ENCODE data around the gene CCDC12. TPM values are rescaled to one million over a fixed set of nuclear protein-coding genes. Genes with fewer than 3 reads are reported as not detected.

CCDC12 gene
- total and polyA plus RNA-seq, 2 donors (not counting 1 experiment from before 2014, with no cell fraction given): 84.0 to 97.3 TPM

DNA sequence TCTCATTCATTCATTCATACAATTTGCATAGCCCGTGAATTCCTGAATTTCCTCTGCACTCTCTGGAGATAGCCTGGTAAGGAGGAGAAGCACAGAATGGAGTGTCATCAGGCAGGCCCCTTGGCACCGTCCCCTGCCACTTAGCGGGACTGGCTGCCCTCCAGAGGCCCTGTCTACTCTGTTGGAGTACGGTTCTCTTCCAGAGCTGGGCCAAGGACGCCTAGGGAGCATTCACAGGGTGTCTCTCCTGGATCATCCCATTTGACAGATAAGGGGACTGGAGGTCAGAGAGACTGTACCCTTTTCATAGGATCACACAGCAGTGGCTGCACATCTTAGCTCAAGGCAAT lies 51.0 kb downstream of the CCDC12 start:
- peaks cover 75% of the 10 kb centered on the region for H3K4me1 Mint-ChIP-seq
- Histone ChIP-seq H4K20me1 (ENCODE audit: control insufficient read depth, insufficient read depth, low read length, poor library complexity, severe bottlenecking) (peaks cover 36% of the 10 kb centered on the region), H3K79me2 (ENCODE audit: control insufficient read depth, insufficient read depth, low read length) (peaks cover 57% of the 10 kb centered on the region), H3K4me1 (ENCODE audit: control insufficient read depth in 2 of 2, insufficient read depth in 2 of 2, low read length in 2 of 2) (peaks cover 75 to 77% of the 10 kb centered on the region in 2 donors), H3K27me3 (replicated peaks in 1 of 4; ENCODE audit: control extremely low read depth in 1 of 4, control insufficient read depth in 3 of 4, insufficient read depth in 4 of 4, low read length in 3 of 4) (no peaks in the 10 kb centered on the region), H3K4me2 (replicated peaks; ENCODE audit: low read depth, low read length, poor library complexity, severe bottlenecking) (peak overlapping the region; percentile 89), H3K36me3 (replicated peaks in 1 of 2; ENCODE audit: control extremely low read depth in 1 of 2, control insufficient read depth in 1 of 2, extremely low read depth in 1 of 2, insufficient read depth in 2 of 2, low read length in 1 of 2) (peaks cover 8 to 57% of the 10 kb centered on the region in 2 experiments), H3K27ac (ENCODE audit: low read length in 2 of 2) (peak overlapping the region; percentile 85 to 92), H3K9me3 (ENCODE audit: control extremely low read depth in 1 of 3, control insufficient read depth in 2 of 3, insufficient read depth in 1 of 3, low read length in 2 of 3) (peaks cover 2 to 9% (median 7%) of the 10 kb centered on the region in 3 donors), H3K4me3 (ENCODE audit: control extremely low read depth in 1 of 5, extremely low read depth in 1 of 5, insufficient read depth in 1 of 5, low read depth in 2 of 5, low read length in 4 of 5) (peak overlapping the region in 1 of 5 experiments; percentile 53), H2AFZ (ENCODE audit: insufficient read depth, low read depth, low read length, poor library complexity, severe bottlenecking) (no peak overlapping the region), H3K9ac (ENCODE audit: low read length) (peak overlapping the region; percentile 61)
- ATAC-seq (ENCODE audit: low read depth): no peak
- no peaks in the 10 kb centered on the region for H3K27me3 Mint-ChIP-seq
- peaks cover 3% of the 10 kb centered on the region for H3K9me3 Mint-ChIP-seq (ENCODE audit: insufficient read depth)
- intact Hi-C loops (cut with micrococcal nuclease): loop anchor here (5.0 to 10.0 kb wide), 2 partner anchors 237 to 399 kb away; partner anchors contain the start of gene SETD2
- H3K27ac Mint-ChIP-seq: peak overlapping the region; percentile 86
- CTCF ChIA-PET: interaction anchor here (0.7 to 13.6 kb wide), 4 partner anchors 49 to 398 kb away, joined by 3 to 146 read pairs (median 4); partner anchors contain the start of gene NBEAL2
- 78% methylated on average over 4 of the region's 5 CpGs for WGBS (ENCODE audit: insufficient coverage)
- POLR2A ChIA-PET: interaction anchor here (1.8 kb wide), 1 partner anchor 51 kb away, joined by 14 read pairs; the partner anchor contains the start of gene CCDC12
- peak overlapping the region; percentile 19 for H3K4me3 Mint-ChIP-seq
- DNase-seq: no peak
- TF ChIP-seq, protein P1, sequence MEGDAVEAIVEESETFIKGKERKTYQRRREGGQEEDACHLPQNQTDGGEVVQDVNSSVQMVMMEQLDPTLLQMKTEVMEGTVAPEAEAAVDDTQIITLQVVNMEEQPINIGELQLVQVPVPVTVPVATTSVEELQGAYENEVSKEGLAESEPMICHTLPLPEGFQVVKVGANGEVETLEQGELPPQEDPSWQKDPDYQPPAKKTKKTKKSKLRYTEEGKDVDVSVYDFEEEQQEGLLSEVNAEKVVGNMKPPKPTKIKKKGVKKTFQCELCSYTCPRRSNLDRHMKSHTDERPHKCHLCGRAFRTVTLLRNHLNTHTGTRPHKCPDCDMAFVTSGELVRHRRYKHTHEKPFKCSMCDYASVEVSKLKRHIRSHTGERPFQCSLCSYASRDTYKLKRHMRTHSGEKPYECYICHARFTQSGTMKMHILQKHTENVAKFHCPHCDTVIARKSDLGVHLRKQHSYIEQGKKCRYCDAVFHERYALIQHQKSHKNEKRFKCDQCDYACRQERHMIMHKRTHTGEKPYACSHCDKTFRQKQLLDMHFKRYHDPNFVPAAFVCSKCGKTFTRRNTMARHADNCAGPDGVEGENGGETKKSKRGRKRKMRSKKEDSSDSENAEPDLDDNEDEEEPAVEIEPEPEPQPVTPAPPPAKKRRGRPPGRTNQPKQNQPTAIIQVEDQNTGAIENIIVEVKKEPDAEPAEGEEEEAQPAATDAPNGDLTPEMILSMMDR (IDR thresholded peaks at IDR 0.05): no peak
- no peak for TF ChIP-seq EZH2 (IDR thresholded peaks at IDR 0.05; ENCODE audit: borderline replicate concordance, insufficient read depth, low read depth, low read length, poor library complexity, severe bottlenecking)

GRCh38 chr3:46924921-46925584 lies 51.5 kb downstream of the CCDC12 start:
- H3K27ac ChIP-seq (ENCODE audit: low read length in 2 of 2): peak overlapping the region; percentile 85 to 92
- ChIA-PET CTCF (interaction anchor here (1.1 to 13.6 kb wide), 3 partner anchors 49 to 399 kb away, joined by 3 to 146 read pairs (median 13); no protein-coding TSS in a partner anchor), POLR2A (no interaction called here)
- H3K4me3 Mint-ChIP-seq: peak overlapping the region; percentile 19
- TF ChIP-seq EZH2 (IDR thresholded peaks at IDR 0.05; ENCODE audit: borderline replicate concordance, insufficient read depth, low read depth, low read length, poor library complexity, severe bottlenecking): no peak
- TF ChIP-seq, protein P1 (IDR thresholded peaks at IDR 0.05): no peak
- peak overlapping the region; percentile 89 for H3K4me2 ChIP-seq (replicated peaks; ENCODE audit: low read depth, low read length, poor library complexity, severe bottlenecking)
- H3K27me3 ChIP-seq (replicated peaks in 1 of 4; ENCODE audit: control extremely low read depth in 1 of 4, control insufficient read depth in 3 of 4, insufficient read depth in 4 of 4, low read length in 3 of 4): no peaks in the 10 kb centered on the region
- intact Hi-C loops (cut with micrococcal nuclease): loop anchor here (5.0 to 10.0 kb wide), 2 partner anchors 237 to 400 kb away; partner anchors contain the start of gene SETD2
- H3K79me2 ChIP-seq (ENCODE audit: control insufficient read depth, insufficient read depth, low read length): peaks cover 52% of the 10 kb centered on the region
- 93% methylated on average over 7 of the region's 10 CpGs for WGBS (ENCODE audit: insufficient coverage)
- H3K27me3 Mint-ChIP-seq: no peaks in the 10 kb centered on the region
- ATAC-seq (ENCODE audit: low read depth) (no peak), DNase-seq (no peak)
- peaks cover 41% of the 10 kb centered on the region for H4K20me1 ChIP-seq (ENCODE audit: control insufficient read depth, insufficient read depth, low read length, poor library complexity, severe bottlenecking)
- peak overlapping the region; percentile 86 for H3K27ac Mint-ChIP-seq
- H3K9me3 Mint-ChIP-seq (ENCODE audit: insufficient read depth): peaks cover 3% of the 10 kb centered on the region
- no peak overlapping the region for H2AFZ ChIP-seq (ENCODE audit: insufficient read depth, low read depth, low read length, poor library complexity, severe bottlenecking)
- peaks cover 9 to 62% of the 10 kb centered on the region in 2 experiments for H3K36me3 ChIP-seq (replicated peaks in 1 of 2; ENCODE audit: control extremely low read depth in 1 of 2, control insufficient read depth in 1 of 2, extremely low read depth in 1 of 2, insufficient read depth in 2 of 2, low read length in 1 of 2)
- H3K4me3 ChIP-seq (ENCODE audit: control extremely low read depth in 1 of 5, extremely low read depth in 1 of 5, insufficient read depth in 1 of 5, low read depth in 2 of 5, low read length in 4 of 5): no peak overlapping the region
- peaks cover 70 to 72% of the 10 kb centered on the region in 2 donors for H3K4me1 ChIP-seq (ENCODE audit: control insufficient read depth in 2 of 2, insufficient read depth in 2 of 2, low read length in 2 of 2)
- H3K9me3 ChIP-seq (ENCODE audit: control extremely low read depth in 1 of 3, control insufficient read depth in 2 of 3, insufficient read depth in 1 of 3, low read length in 2 of 3): peaks cover 2 to 9% (median 7%) of the 10 kb centered on the region in 3 donors
- H3K9ac ChIP-seq (ENCODE audit: low read length): no peak overlapping the region
- H3K4me1 Mint-ChIP-seq: peaks cover 70% of the 10 kb centered on the region

All from B cell (primary cell).